BE2C (cell line): ENCODE data around the gene CCDC88C.

Experiments
- DNase-seq: peaks from one replicate; pipeline ENCODE4 v3.0.0-alpha.2; 2020
- H3K27me3 ChIP-seq: fragments of 250-450 bp; sonication (Bioruptor Pico); 2 replicates; pipeline ENCODE4 v1.5.1; 2020; ENCODE audit warnings: mild to moderate bottlenecking
- H3K36me3 ChIP-seq: fragments of 250-450 bp; sonication (Bioruptor Pico); 2 replicates; pipeline ENCODE4 v1.5.1; 2020; ENCODE audit warnings: mild to moderate bottlenecking
- H3K4me1 ChIP-seq: fragments of 250-450 bp; sonication (Bioruptor Pico); 2 replicates; pipeline ENCODE4 v1.5.1; 2020
- H3K4me3 ChIP-seq: 2 replicates; pipeline ENCODE4 v1.5.1; 2011; ENCODE audit warnings: low read depth, low read length
- H3K9me3 ChIP-seq: fragments of 250-450 bp; sonication (Bioruptor Pico); 2 replicates; pipeline ENCODE4 v1.5.1; 2020
- CTCF ChIP-seq: IDR thresholded peaks from 2 replicates; pipeline ENCODE4 v1.5.1; 2012; ENCODE audit warnings: mild to moderate bottlenecking, low read depth, low read length

Gene CCDC88C

GRCh38 chr14:91331721-91332120 lies 85.9 kb downstream of the CCDC88C start:
- no peaks in the 10 kb centered on the region for H3K9me3 ChIP-seq
- no peaks in the 10 kb centered on the region for H3K36me3 ChIP-seq
- H3K27me3 ChIP-seq: no peaks in the 10 kb centered on the region
- H3K4me1 ChIP-seq: peaks cover 4% of the 10 kb centered on the region; the same call in 1 of the 2 replicates
- no peak overlapping the region for H3K4me3 ChIP-seq
- TF ChIP-seq CTCF: no peak
- no peak for DNase-seq

DNA sequence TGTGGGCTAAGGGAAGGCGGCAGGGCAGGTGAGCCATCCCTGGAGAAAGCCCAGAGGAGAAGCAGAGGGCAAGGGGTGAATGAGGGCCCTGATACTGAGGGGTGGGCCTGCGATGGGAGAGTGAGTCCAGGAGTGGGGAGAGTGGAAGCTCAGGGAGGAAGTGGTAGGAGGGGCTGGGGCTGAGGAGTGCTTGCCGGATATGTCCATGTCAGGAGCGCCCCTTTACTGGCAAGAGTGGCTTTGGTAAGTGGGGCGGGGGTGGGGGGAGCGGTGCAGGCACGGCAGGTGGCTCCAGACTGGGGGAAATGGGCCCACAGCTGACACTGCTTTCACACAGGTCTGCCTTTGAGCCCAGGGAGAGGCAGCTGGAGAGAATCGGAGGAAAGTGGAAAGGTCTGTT lies 86.8 kb downstream of the CCDC88C start:
- DNase-seq: no peak
- Histone ChIP-seq H3K4me3 (no peak overlapping the region), H3K36me3 (no peaks in the 10 kb centered on the region), H3K27me3 (no peaks in the 10 kb centered on the region), H3K4me1 (peaks cover 10% of the 10 kb centered on the region; the same call in 1 of the 2 replicates), H3K9me3 (no peaks in the 10 kb centered on the region)
- no peak for TF ChIP-seq CTCF

GRCh38 chr14:91330096-91330696 lies 87.4 kb downstream of the CCDC88C start:
- no peak for DNase-seq
- TF ChIP-seq CTCF: no peak
- Histone ChIP-seq H3K36me3 (no peaks in the 10 kb centered on the region), H3K9me3 (no peaks in the 10 kb centered on the region), H3K4me1 (peaks cover 16% of the 10 kb centered on the region), H3K4me3 (no peak overlapping the region), H3K27me3 (no peaks in the 10 kb centered on the region)

GRCh38 chr14:91329486-91330014 lies 88.1 kb downstream of the CCDC88C start:
- Histone ChIP-seq H3K4me1 (peaks cover 19% of the 10 kb centered on the region), H3K27me3 (no peaks in the 10 kb centered on the region), H3K4me3 (no peak overlapping the region), H3K9me3 (no peaks in the 10 kb centered on the region), H3K36me3 (no peaks in the 10 kb centered on the region)
- DNase-seq: no peak
- TF ChIP-seq CTCF: no peak

- Histone ChIP-seq H3K4me3 (no peak overlapping the region), H3K36me3 (no peaks in the 10 kb centered on the region), H3K4me1 (peaks cover 19% of the 10 kb centered on the region), H3K9me3 (no peaks in the 10 kb centered on the region), H3K27me3 (no peaks in the 10 kb centered on the region)
- TF ChIP-seq CTCF: no peak
- DNase-seq: no peak
These were observed 89.1 kb downstream of the CCDC88C start for GRCh38 chr14:91328313-91329050.
